Measurements from ENCODE around the gene LMBR1L. TPM values are rescaled to one million over a fixed set of nuclear protein-coding genes. Genes with fewer than 3 reads are reported as not detected.

The LMBR1L gene
- total and polyA plus RNA-seq, 3 experiments from 2014 or later: 37.6 to 48.7 (median 47.2) TPM

DNA sequence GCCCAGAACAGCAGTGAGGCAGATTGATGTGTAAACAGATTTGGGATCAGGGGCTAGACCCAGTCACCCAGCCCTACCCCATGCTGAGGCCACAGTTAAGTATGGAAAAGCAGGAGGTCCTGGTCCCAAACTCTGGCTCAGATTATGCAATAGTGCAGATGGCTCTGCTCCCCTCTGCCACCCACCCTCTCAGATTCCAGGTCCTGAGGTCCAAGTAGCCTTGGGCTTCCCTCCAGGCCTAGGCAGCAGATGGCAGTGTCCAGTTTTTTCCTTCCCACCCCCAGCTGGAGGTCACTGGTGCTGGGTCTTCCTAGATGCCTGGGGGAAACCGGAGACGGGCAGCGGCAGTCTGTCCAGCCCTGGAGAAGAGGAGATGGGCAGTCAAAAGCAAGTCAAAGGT is 13.3 kb downstream of the LMBR1L start:
- Histone ChIP-seq H3K4me3 (ENCODE audit: low read length) (no peak overlapping the region), H3K9me3 (ENCODE audit: low read length) (no peaks in the 10 kb centered on the region), H3K4me1 (ENCODE audit: insufficient read depth, low read length) (peaks cover 13% of the 10 kb centered on the region), H3K27me3 (ENCODE audit: insufficient read depth, low read length, poor library complexity, severe bottlenecking) (peaks cover 25% of the 10 kb centered on the region), H3K27ac (ENCODE audit: low read depth, low read length) (no peak overlapping the region), H3K36me3 (ENCODE audit: insufficient read depth, low read length) (peaks cover 36% of the 10 kb centered on the region)
- Mint-ChIP-seq H3K27me3 (peaks cover 23 to 25% of the 10 kb centered on the region in 2 donors), H3K36me3 (peaks cover 0 to 61% (median 21%) of the 10 kb centered on the region in 3 donors), H3K4me1 (peaks cover 16 to 22% (median 18%) of the 10 kb centered on the region in 3 donors), H3K27ac (no peak overlapping the region), H3K4me3 (no peak overlapping the region), H3K9me3 (no peaks in the 10 kb centered on the region)
- no peak for DNase-seq
- POLR2A ChIA-PET: interaction anchor here (1.0 kb wide), 1 partner anchor 13 kb away, joined by 3 read pairs; no protein-coding TSS in a partner anchor
- CTCF ChIA-PET: interaction anchor here (1.1 to 8.1 kb wide), 12 partner anchors 9 to 138 kb away, joined by 3 to 86 read pairs (median 5); partner anchors contain the start of genes LMBR1L, RHEBL1, TUBA1A and TUBA1B

DNA sequence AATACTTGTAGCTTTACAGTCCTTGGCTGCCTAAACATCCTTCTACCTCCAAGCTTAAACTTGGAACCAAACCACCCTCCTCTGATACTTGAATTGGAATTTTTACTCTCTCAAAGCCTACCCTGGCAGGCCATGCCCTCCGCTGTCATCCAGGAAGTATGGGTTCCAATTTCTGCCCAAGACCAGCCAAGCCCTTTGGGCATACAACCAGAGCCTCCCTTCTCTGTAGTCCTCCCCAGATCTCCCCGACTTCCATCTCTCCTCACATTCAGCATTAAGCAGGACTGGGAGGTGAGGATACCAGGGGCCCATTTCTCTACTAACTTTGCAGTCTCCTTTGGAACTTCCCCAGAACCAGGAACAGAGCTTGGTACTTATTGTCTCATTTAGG is 15.7 kb downstream of the LMBR1L start:
- CTCF ChIA-PET: interaction anchor here (0.7 to 6.1 kb wide), 4 partner anchors 13 to 36 kb away, joined by 3 to 62 read pairs (median 4); no protein-coding TSS in a partner anchor
- peaks cover 13% of the 10 kb centered on the region for H3K36me3 ChIP-seq (ENCODE audit: insufficient read depth, low read length)
- no peak overlapping the region for H3K27ac ChIP-seq (ENCODE audit: low read depth, low read length)
- no peaks in the 10 kb centered on the region for H3K9me3 ChIP-seq (ENCODE audit: low read length)
- H3K9me3 Mint-ChIP-seq: no peaks in the 10 kb centered on the region
- POLR2A ChIA-PET: interaction anchor here (0.6 to 2.9 kb wide), 3 partner anchors 22 to 36 kb away, joined by 4 to 12 read pairs (median 5); partner anchors contain the start of gene TUBA1B
- no peak for DNase-seq
- peak overlapping the region in 1 of 7 donors; percentile 13 for H3K4me3 Mint-ChIP-seq
- peaks cover 35% of the 10 kb centered on the region for H3K4me1 ChIP-seq (ENCODE audit: insufficient read depth, low read length)
- H3K4me3 ChIP-seq (ENCODE audit: low read length): no peak overlapping the region
- H3K36me3 Mint-ChIP-seq: peaks cover 0 to 37% (median 13%) of the 10 kb centered on the region in 3 donors
- peaks cover 47% of the 10 kb centered on the region for H3K27me3 ChIP-seq (ENCODE audit: insufficient read depth, low read length, poor library complexity, severe bottlenecking)
- H3K4me1 Mint-ChIP-seq: peaks cover 32 to 46% (median 39%) of the 10 kb centered on the region in 3 donors
- H3K27me3 Mint-ChIP-seq: peaks cover 42 to 46% of the 10 kb centered on the region in 2 donors
- peak overlapping the region in 2 of 8 donors; percentile 8 to 30 for H3K27ac Mint-ChIP-seq

DNA sequence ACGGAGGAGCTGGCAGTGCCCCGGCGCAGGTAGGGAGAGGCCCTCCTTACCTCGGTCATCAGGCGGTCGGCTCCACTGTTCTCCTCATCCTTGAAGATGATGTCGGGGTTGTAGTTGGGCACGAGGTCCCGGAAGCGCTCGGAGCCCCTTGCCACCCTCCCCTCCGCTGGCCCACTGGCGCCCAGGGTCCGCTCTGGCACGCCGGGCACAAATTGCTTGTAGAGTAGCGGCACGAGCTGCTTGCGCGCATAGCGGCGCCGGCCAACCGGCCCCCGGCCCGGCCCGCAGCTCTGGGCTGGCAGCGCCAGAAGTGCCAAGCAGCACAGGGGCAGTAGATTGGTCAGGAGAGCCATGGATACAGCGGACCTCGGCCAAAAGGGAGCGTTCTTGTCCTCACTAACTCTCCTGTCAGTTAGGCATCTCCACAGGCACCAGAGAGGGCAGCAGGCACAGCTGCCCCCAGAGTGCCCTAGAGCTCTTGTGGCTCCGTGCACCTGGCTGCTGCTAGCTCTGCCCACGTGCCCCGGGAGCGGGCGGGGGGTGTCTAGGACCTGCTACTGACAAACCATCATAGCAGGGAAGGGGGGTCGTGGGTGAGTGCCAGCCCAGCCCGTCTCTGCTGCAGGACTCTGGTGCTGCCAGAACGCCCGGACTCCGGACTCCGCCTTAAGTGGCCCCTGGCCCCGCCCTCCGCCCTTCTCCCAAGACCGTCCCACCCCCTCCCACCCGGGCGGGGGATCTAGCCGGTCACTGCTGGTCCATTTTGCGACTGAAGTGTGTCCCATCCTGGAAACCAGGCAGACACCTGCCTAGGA is 16.3 kb downstream of the LMBR1L start, which contains the start of gene DHH:
Gene DHH (minus strand): TSS at position 642 of the 815 bp plus-strand sequence. CDS start 289 bp downstream, at position 353.
- peaks cover 46 to 50% of the 10 kb centered on the region in 2 donors for H3K27me3 Mint-ChIP-seq
- Histone ChIP-seq H3K27me3 (ENCODE audit: insufficient read depth, low read length, poor library complexity, severe bottlenecking) (peaks cover 52% of the 10 kb centered on the region), H3K4me1 (ENCODE audit: insufficient read depth, low read length) (peaks cover 41% of the 10 kb centered on the region), H3K27ac (ENCODE audit: low read depth, low read length) (peak within 1 kb of the TSS; percentile 70), H3K36me3 (ENCODE audit: insufficient read depth, low read length) (peaks cover 10% of the 10 kb centered on the region), H3K9me3 (ENCODE audit: low read length) (no peaks in the 10 kb centered on the region), H3K4me3 (ENCODE audit: low read length) (no peak within 1 kb of the TSS)
- no peak for DNase-seq
- H3K9me3 Mint-ChIP-seq: no peaks in the 10 kb centered on the region
- CTCF ChIA-PET: interaction anchor here (0.7 to 6.1 kb wide), 9 partner anchors 10 to 36 kb away, joined by 3 to 62 read pairs (median 4); partner anchors contain the start of genes LMBR1L and TUBA1B
- peak within 1 kb of the TSS in 5 of 7 donors; percentile 13 to 49 (median 21) for H3K4me3 Mint-ChIP-seq
- H3K27ac Mint-ChIP-seq: peak within 1 kb of the TSS in 3 of 8 donors; percentile 8 to 61 (median 59)
- POLR2A ChIA-PET: interaction anchor here (1.7 to 2.9 kb wide), 3 partner anchors 16 to 37 kb away, joined by 4 to 12 read pairs (median 5); partner anchors contain the start of genes LMBR1L and TUBA1B
- peaks cover 0 to 31% (median 9%) of the 10 kb centered on the region in 3 donors for H3K36me3 Mint-ChIP-seq
- peaks cover 36 to 51% (median 39%) of the 10 kb centered on the region in 3 donors for H3K4me1 Mint-ChIP-seq

DNA sequence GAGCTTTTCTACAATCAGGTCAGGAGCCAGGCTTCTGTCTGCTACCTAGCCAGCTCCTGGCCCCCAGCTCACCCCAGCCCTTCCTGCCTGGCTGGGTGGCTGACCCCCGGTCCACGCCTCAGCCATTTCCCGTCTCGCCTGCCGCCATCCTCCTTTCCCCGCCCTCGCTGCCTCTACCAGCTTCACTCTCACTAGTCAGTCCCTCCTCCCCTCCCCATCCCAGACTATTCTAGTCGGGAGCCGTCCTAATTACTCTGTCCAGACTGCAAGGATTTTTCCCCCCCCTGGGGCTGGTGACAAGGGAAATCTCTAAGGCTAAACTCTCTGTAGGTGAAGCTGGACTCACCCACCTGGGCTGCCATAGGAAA is 16.9 kb downstream of the LMBR1L start:
- POLR2A ChIA-PET: interaction anchor here (0.7 to 2.9 kb wide), 3 partner anchors 17 to 170 kb away, joined by 4 to 12 read pairs (median 4); partner anchors contain the start of genes LMBR1L and TUBA1B

DNA sequence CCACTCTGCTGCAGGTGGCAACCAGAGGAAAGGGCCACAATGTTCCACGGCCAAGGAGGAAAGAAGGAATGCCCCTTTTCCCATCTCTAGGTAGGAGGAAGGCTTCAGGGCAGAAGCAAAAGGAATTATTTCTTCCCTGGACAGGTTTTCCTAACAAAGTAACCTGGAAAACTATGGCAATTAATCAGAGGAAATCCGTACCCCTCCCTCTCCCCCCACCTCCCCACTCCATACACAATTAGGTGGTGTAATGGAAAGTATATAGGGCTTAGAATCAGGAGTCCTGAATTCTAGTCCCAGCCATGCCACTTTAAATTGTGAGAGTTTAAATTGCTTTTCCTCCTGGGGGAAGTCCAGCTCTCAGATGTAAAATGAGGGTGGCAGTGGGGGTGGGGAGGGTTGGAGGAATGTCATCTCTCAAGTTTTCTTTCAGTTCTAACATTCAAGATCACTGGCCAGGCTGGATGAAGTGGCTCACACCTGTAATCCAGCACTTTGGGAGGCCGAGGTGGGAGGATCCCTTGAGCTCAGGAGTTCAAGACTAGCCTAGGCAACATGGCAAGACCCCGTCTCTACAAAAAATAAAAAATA is 17.7 kb downstream of the LMBR1L start:
- CTCF ChIA-PET: interaction anchor here (0.8 to 6.1 kb wide), 15 partner anchors 11 to 142 kb away, joined by 3 to 62 read pairs (median 5); partner anchors contain the start of genes LMBR1L, RHEBL1, TUBA1A and TUBA1B
- peaks cover 63% of the 10 kb centered on the region for H3K27me3 ChIP-seq (ENCODE audit: insufficient read depth, low read length, poor library complexity, severe bottlenecking)

More for the DNA sequence above, 16.9 kb downstream of the LMBR1L start:
- no peak for DNase-seq
- peaks cover 10% of the 10 kb centered on the region for H3K36me3 ChIP-seq (ENCODE audit: insufficient read depth, low read length)
- peak overlapping the region; percentile 70 for H3K27ac ChIP-seq (ENCODE audit: low read depth, low read length)
- Mint-ChIP-seq H3K4me3 (peak overlapping the region in 5 of 7 donors; percentile 11 to 49 (median 21)), H3K27me3 (peaks cover 49 to 54% of the 10 kb centered on the region in 2 donors), H3K9me3 (no peaks in the 10 kb centered on the region), H3K4me1 (peaks cover 36 to 52% (median 43%) of the 10 kb centered on the region in 3 donors), H3K36me3 (peaks cover 0 to 28% (median 9%) of the 10 kb centered on the region in 3 donors), H3K27ac (peak overlapping the region in 2 of 8 donors; percentile 59 to 61)
- no peaks in the 10 kb centered on the region for H3K9me3 ChIP-seq (ENCODE audit: low read length)
- peaks cover 47% of the 10 kb centered on the region for H3K4me1 ChIP-seq (ENCODE audit: insufficient read depth, low read length)
- CTCF ChIA-PET: interaction anchor here (1.1 to 6.1 kb wide), 7 partner anchors 9 to 37 kb away, joined by 3 to 62 read pairs (median 7); partner anchors contain the start of genes LMBR1L and TUBA1B
- H3K27me3 ChIP-seq (ENCODE audit: insufficient read depth, low read length, poor library complexity, severe bottlenecking): peaks cover 58% of the 10 kb centered on the region
- H3K4me3 ChIP-seq (ENCODE audit: low read length): no peak overlapping the region

DNA sequence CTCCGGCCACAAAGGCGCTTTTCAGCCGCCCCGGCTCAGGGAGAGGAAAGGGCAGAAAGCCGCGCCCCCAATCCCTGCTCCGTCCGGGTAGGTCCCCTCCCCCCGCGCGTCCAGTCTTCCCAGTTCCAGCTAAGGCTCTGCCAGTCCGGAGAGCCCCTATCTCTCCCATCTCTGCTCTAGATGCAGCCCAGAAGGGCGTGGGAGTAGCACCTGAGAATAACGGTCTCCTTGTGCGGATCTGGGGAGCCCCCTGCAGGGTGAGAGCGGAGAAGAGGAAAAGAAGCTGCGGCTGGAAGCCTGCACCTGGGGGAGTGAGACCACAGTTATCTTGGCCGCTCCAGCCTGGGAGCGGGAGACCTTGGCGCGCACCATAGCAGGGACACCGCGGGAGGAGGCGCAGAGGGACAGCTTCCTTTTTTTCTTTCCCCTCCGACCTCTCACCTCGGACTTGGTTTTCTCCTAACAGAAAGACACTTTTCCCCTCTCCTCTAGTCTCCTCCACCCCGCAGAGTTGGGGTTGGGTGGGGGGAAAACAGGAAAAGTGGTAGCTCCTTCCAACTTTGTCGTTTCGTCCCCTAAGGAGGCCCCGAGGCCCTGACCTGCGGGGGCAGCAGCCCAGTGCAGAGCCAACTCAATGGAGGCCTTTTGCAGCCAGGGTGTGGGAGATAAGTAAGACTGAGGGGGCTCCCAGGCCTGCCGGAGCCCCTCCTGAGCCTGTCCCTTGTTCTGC is 18.4 kb downstream of the LMBR1L start:
- no peaks in the 10 kb centered on the region for H3K9me3 Mint-ChIP-seq
- peaks cover 0 to 12% (median 6%) of the 10 kb centered on the region in 3 donors for H3K36me3 Mint-ChIP-seq
- peak overlapping the region in 6 of 7 donors; percentile 26 to 85 (median 33) for H3K4me3 Mint-ChIP-seq
- no peak overlapping the region for H3K4me3 ChIP-seq (ENCODE audit: low read length)
- H3K36me3 ChIP-seq (ENCODE audit: insufficient read depth, low read length): peaks cover 3% of the 10 kb centered on the region
- H3K27me3 ChIP-seq (ENCODE audit: insufficient read depth, low read length, poor library complexity, severe bottlenecking): peaks cover 63% of the 10 kb centered on the region
- CTCF ChIA-PET: interaction anchor here (0.8 to 6.1 kb wide), 15 partner anchors 12 to 143 kb away, joined by 3 to 62 read pairs (median 5); partner anchors contain the start of genes RHEBL1, TUBA1A and TUBA1B
- peaks cover 59% of the 10 kb centered on the region for H3K4me1 ChIP-seq (ENCODE audit: insufficient read depth, low read length)
- no peaks in the 10 kb centered on the region for H3K9me3 ChIP-seq (ENCODE audit: low read length)
- peak in 4 of 5 donors; percentile 31 to 67 (median 41) for DNase-seq
- POLR2A ChIA-PET: interaction anchor here (0.9 kb wide), 1 partner anchor 23 kb away, joined by 3 read pairs; the partner anchor contains the start of gene RHEBL1
- H3K27ac Mint-ChIP-seq: peak overlapping the region in 2 of 8 donors; percentile 33 to 55
- peak overlapping the region; percentile 70 for H3K27ac ChIP-seq (ENCODE audit: low read depth, low read length)
- H3K4me1 Mint-ChIP-seq: peaks cover 46 to 65% (median 58%) of the 10 kb centered on the region in 3 donors
- H3K27me3 Mint-ChIP-seq: peaks cover 59 to 63% of the 10 kb centered on the region in 2 donors

More for the DNA sequence above, 17.7 kb downstream of the LMBR1L start:
- Mint-ChIP-seq H3K4me3 (no peak overlapping the region), H3K36me3 (peaks cover 0 to 19% (median 6%) of the 10 kb centered on the region in 3 donors), H3K9me3 (no peaks in the 10 kb centered on the region), H3K4me1 (peaks cover 42 to 61% (median 51%) of the 10 kb centered on the region in 3 donors), H3K27me3 (peaks cover 58 to 63% of the 10 kb centered on the region in 2 donors), H3K27ac (peak overlapping the region in 1 of 8 donors; percentile 47)
- no peak for DNase-seq
- H3K4me3 ChIP-seq (ENCODE audit: low read length): no peak overlapping the region
- H3K4me1 ChIP-seq (ENCODE audit: insufficient read depth, low read length): peaks cover 56% of the 10 kb centered on the region
- H3K9me3 ChIP-seq (ENCODE audit: low read length): no peaks in the 10 kb centered on the region
- peak overlapping the region; percentile 70 for H3K27ac ChIP-seq (ENCODE audit: low read depth, low read length)
- peaks cover 10% of the 10 kb centered on the region for H3K36me3 ChIP-seq (ENCODE audit: insufficient read depth, low read length)
- POLR2A ChIA-PET: interaction anchor here (0.9 to 2.9 kb wide), 3 partner anchors 18 to 38 kb away, joined by 3 to 12 read pairs (median 4); partner anchors contain the start of genes LMBR1L, RHEBL1 and TUBA1B
